Mammary epithelial cell (primary cell): ENCODE measurements around the gene KLHL29.

Experiments used
- EZH2 ChIP-seq: IDR thresholded peaks from 2 replicates; pipeline ENCODE4 v1.6.1; 2012; ENCODE audit warnings: low read length, inconsistent platforms, borderline replicate concordance
- TF ChIP-seq, protein P1 (sequence below), 2 donors: IDR thresholded peaks in 1 of 2; conservative IDR thresholded peaks in 1 of 2; 2 replicates each; pipeline ENCODE4 v1.5.1; 2011 to 2012; ENCODE audit warnings: inconsistent platforms in 2 of 2, low read length in 2 of 2, mild to moderate bottlenecking in 2 of 2, control low read depth in 1 of 2, low read depth in 1 of 2; ENCODE audit not compliant: insufficient read depth in 1 of 2; ENCODE audit errors: extremely low read depth in 1 of 2

DNA sequence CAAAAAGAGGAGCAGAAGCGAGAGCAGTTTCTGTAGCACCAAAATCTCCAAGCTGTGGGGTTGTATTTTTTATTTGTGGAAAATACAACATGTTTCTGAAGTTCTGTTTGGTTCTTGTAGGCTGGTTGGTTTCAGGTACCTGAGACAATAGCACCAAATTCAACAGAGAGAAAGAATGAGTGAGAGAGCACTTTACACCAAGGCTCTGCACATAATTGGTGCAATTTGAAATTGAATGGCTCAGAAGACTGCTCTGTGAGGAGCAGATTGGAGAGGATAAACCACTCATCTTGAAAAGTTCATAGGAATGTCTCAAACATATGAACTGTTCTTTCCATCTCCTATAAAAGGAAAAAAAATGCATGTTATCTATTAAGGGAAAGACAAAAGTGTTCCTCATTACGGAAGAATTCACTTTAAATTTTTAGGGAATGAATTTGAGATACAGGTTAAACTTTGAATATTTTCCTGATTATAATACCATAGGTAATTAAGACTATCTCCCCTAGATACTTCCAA lies 366.8 kb downstream of the KLHL29 start:
- TF ChIP-seq, protein P1, sequence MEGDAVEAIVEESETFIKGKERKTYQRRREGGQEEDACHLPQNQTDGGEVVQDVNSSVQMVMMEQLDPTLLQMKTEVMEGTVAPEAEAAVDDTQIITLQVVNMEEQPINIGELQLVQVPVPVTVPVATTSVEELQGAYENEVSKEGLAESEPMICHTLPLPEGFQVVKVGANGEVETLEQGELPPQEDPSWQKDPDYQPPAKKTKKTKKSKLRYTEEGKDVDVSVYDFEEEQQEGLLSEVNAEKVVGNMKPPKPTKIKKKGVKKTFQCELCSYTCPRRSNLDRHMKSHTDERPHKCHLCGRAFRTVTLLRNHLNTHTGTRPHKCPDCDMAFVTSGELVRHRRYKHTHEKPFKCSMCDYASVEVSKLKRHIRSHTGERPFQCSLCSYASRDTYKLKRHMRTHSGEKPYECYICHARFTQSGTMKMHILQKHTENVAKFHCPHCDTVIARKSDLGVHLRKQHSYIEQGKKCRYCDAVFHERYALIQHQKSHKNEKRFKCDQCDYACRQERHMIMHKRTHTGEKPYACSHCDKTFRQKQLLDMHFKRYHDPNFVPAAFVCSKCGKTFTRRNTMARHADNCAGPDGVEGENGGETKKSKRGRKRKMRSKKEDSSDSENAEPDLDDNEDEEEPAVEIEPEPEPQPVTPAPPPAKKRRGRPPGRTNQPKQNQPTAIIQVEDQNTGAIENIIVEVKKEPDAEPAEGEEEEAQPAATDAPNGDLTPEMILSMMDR (conservative IDR thresholded peaks at IDR 0.05 in 1 of 2, IDR thresholded peaks at IDR 0.05 in 1 of 2; ENCODE audit: extremely low read depth in 1 of 2, insufficient read depth in 1 of 2, low read depth in 1 of 2, low read length in 2 of 2) = no peak
- TF ChIP-seq EZH2 = no peak
